Measurements from ENCODE around the gene EML4. TPM values are rescaled to one million over a fixed set of nuclear protein-coding genes. Genes with fewer than 3 reads are reported as not detected.

EML4 gene
- total and polyA plus RNA-seq, 9 of the 15 experiments (the other 6 are each of a cell fraction or from before 2014, with no cell fraction given): 14.7 to 48.3 (median 36.5) TPM

DNA sequence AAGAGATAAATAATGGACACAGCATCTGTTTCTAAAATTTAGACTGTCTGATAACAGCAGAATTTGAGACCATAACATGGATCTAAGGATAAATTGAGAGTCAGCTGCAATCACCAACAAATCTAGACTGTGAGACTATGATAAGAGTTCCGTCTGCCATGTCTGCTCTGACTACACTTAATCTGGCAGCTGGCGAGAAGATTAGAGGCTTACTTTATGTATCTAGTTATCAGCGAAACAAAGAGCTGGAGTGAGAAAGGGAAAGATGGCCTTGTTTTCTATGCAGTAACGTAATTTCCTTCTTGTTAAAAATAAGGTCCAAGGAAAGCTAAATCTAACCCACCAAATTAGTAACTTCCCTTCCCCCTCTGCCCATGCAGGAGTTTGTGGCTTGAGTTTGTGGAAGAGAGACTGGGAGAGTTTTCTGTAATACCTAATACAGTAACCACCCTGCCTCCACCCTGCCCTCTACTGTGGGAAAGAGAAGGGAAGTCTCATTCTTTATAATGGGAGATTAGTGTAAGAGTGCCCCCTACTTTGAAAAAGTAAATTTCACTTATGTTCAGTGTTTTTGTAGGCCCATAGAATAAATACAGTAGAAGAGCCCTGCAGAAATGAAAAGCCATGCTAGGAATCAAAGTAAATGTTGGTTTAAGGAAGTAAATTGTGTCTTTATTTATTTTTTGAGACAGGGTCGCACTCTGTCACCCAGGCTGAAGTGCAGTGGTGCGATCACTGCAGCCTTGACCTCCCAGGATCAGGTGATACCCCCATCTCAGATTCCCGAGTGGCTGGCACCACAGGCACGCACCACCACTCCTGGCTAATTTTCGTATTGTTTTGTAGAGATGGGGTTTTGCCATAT lies 27.5 kb downstream of the EML4 start (continued):
- TF ChIP-seq, protein P1, sequence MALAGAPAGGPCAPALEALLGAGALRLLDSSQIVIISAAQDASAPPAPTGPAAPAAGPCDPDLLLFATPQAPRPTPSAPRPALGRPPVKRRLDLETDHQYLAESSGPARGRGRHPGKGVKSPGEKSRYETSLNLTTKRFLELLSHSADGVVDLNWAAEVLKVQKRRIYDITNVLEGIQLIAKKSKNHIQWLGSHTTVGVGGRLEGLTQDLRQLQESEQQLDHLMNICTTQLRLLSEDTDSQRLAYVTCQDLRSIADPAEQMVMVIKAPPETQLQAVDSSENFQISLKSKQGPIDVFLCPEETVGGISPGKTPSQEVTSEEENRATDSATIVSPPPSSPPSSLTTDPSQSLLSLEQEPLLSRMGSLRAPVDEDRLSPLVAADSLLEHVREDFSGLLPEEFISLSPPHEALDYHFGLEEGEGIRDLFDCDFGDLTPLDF (CRISPR knock-in tag; IDR thresholded peaks at IDR 0.05): no peak
- TF ChIP-seq EGR1 (conservative IDR thresholded peaks at IDR 0.05): no peak
- TF ChIP-seq ZNF384 (IDR thresholded peaks at IDR 0.05; ENCODE audit: low read depth, low read length): no peak
- TF ChIP-seq SMARCE1 (IDR thresholded peaks at IDR 0.05): peak; percentile 92
- no peak for TF ChIP-seq PTBP1 (IDR thresholded peaks at IDR 0.05; ENCODE audit: low read depth, low read length)
- no peak for TF ChIP-seq ZNF134 (CRISPR knock-in tag; conservative IDR thresholded peaks at IDR 0.05)
- TF ChIP-seq, protein P2, sequence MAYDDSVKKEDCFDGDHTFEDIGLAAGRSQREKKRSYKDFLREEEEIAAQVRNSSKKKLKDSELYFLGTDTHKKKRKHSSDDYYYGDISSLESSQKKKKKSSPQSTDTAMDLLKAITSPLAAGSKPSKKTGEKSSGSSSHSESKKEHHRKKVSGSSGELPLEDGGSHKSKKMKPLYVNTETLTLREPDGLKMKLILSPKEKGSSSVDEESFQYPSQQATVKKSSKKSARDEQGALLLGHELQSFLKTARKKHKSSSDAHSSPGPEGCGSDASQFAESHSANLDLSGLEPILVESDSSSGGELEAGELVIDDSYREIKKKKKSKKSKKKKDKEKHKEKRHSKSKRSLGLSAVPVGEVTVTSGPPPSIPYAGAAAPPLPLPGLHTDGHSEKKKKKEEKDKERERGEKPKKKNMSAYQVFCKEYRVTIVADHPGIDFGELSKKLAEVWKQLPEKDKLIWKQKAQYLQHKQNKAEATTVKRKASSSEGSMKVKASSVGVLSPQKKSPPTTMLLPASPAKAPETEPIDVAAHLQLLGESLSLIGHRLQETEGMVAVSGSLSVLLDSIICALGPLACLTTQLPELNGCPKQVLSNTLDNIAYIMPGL (CRISPR knock-in tag; IDR thresholded peaks at IDR 0.05): no peak
- no peak for TF ChIP-seq NFRKB (IDR thresholded peaks at IDR 0.05; ENCODE audit: low read depth)
- no peak for TF ChIP-seq POLR2AphosphoS2 (IDR thresholded peaks at IDR 0.05; ENCODE audit: low read length)
- TF ChIP-seq ZKSCAN1 (IDR thresholded peaks at IDR 0.05; ENCODE audit: low read depth, low read length): no peak
- no peak for TF ChIP-seq ATF1 (CRISPR knock-in tag; IDR thresholded peaks at IDR 0.05)
- peak; percentile 37; the same call in 1 of the 2 replicates for TF ChIP-seq ATF1 (tag; IDR thresholded peaks at IDR 0.05)
- TF ChIP-seq, protein P3, sequence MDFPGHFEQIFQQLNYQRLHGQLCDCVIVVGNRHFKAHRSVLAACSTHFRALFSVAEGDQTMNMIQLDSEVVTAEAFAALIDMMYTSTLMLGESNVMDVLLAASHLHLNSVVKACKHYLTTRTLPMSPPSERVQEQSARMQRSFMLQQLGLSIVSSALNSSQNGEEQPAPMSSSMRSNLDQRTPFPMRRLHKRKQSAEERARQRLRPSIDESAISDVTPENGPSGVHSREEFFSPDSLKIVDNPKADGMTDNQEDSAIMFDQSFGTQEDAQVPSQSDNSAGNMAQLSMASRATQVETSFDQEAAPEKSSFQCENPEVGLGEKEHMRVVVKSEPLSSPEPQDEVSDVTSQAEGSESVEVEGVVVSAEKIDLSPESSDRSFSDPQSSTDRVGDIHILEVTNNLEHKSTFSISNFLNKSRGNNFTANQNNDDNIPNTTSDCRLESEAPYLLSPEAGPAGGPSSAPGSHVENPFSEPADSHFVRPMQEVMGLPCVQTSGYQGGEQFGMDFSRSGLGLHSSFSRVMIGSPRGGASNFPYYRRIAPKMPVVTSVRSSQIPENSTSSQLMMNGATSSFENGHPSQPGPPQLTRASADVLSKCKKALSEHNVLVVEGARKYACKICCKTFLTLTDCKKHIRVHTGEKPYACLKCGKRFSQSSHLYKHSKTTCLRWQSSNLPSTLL (IDR thresholded peaks at IDR 0.05): no peak
- TF ChIP-seq KDM2B (CRISPR knock-in tag; IDR thresholded peaks at IDR 0.05): no peak
- TF ChIP-seq KAT8 (IDR thresholded peaks at IDR 0.05; ENCODE audit: low read depth): no peak
- TF ChIP-seq, protein P4, sequence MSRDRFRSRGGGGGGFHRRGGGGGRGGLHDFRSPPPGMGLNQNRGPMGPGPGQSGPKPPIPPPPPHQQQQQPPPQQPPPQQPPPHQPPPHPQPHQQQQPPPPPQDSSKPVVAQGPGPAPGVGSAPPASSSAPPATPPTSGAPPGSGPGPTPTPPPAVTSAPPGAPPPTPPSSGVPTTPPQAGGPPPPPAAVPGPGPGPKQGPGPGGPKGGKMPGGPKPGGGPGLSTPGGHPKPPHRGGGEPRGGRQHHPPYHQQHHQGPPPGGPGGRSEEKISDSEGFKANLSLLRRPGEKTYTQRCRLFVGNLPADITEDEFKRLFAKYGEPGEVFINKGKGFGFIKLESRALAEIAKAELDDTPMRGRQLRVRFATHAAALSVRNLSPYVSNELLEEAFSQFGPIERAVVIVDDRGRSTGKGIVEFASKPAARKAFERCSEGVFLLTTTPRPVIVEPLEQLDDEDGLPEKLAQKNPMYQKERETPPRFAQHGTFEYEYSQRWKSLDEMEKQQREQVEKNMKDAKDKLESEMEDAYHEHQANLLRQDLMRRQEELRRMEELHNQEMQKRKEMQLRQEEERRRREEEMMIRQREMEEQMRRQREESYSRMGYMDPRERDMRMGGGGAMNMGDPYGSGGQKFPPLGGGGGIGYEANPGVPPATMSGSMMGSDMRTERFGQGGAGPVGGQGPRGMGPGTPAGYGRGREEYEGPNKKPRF (IDR thresholded peaks at IDR 0.05; ENCODE audit: low read depth, low read length): no peak
- TF ChIP-seq ZNF324 (CRISPR knock-in tag; IDR thresholded peaks at IDR 0.05): no peak
- TF ChIP-seq EP300 (IDR thresholded peaks at IDR 0.05; ENCODE audit: low read length): peak; percentile 83; the same call in 1 of the 2 replicates
- TF ChIP-seq, protein P5, sequence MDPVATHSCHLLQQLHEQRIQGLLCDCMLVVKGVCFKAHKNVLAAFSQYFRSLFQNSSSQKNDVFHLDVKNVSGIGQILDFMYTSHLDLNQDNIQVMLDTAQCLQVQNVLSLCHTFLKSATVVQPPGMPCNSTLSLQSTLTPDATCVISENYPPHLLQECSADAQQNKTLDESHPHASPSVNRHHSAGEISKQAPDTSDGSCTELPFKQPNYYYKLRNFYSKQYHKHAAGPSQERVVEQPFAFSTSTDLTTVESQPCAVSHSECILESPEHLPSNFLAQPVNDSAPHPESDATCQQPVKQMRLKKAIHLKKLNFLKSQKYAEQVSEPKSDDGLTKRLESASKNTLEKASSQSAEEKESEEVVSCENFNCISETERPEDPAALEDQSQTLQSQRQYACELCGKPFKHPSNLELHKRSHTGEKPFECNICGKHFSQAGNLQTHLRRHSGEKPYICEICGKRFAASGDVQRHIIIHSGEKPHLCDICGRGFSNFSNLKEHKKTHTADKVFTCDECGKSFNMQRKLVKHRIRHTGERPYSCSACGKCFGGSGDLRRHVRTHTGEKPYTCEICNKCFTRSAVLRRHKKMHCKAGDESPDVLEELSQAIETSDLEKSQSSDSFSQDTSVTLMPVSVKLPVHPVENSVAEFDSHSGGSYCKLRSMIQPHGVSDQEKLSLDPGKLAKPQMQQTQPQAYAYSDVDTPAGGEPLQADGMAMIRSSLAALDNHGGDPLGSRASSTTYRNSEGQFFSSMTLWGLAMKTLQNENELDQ (CRISPR knock-in tag; IDR thresholded peaks at IDR 0.05; ENCODE audit: borderline replicate concordance): no peak
